Loucy (cell line): Measurements from ENCODE around the gene ERMAP.

Experiments used
- CTCF ChIP-seq: fragments of 200-600 bp; sonication (generic); conservative IDR thresholded peaks from 2 replicates; pipeline ENCODE4 v1.5.1; 2014; ENCODE audit warnings: mild to moderate bottlenecking, antibody characterized with exemption, low read length
- EZH2phosphoT487 ChIP-seq: fragments of 200-600 bp; IDR thresholded peaks from 2 replicates; pipeline ENCODE4 v1.6.1; 2018; ENCODE audit warnings: antibody characterized with exemption, mild to moderate bottlenecking, moderate library complexity, borderline replicate concordance

- TF ChIP-seq CTCF = no peak
- no peak for TF ChIP-seq EZH2phosphoT487
Observed at GRCh38 chr1:42821690-42822089, 4.8 kb downstream of the ERMAP start.
